Fibroblast of the aortic adventitia (primary cell): Measurements from ENCODE around the gene TMEM232. TPM values are rescaled to one million over a fixed set of nuclear protein-coding genes. Genes with fewer than 3 reads are reported as not detected.

Experiments used
- DNase-seq: peaks from one replicate; pipeline ENCODE4 v3.0.0-alpha.2; 2010; ENCODE audit warnings: low read depth
- H3K4me3 ChIP-seq: 2 replicates; pipeline ENCODE4 v1.5.1; 2011; ENCODE audit warnings: low read depth, mild to moderate bottlenecking, control low read depth, low read length, moderate library complexity
- total RNA-seq: library from RNA; depleted of rRNA; stranded (reverse); fragments of >200 nt; gene quantifications from 2 replicates; pipeline ENCODE4 v1.2.3, GENCODE V29; 2012; ENCODE audit warnings: low replicate concordance
- TF ChIP-seq, protein P1 (sequence below): IDR thresholded peaks from 2 replicates; pipeline ENCODE4 v1.5.1; 2011; ENCODE audit warnings: mild to moderate bottlenecking, low read length, control low read depth, inconsistent platforms; ENCODE audit not compliant: insufficient read depth

The TMEM232 gene
- total RNA-seq, 1 donor = 4.7 TPM

DNA sequence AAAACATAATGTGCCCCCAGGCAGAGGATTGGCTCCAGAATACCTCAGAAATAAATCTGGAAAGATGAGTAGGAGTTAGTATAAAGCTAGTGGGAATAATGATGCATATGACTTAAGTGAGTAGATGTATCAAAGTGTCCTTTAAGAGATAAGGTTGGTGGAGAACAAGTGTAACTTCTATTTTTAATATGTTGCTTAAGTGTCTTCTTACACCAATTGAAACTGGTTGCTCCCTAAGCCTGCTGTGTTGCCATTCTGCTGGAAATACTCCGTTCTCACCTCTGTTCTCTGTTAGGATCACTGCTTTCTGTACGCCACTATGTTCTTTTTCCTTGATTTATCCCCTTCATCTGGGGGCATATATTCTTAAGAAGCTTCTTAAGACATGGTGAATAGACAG lies 286.4 kb downstream of the TMEM232 start:
- no peak for DNase-seq
- TF ChIP-seq, protein P1, sequence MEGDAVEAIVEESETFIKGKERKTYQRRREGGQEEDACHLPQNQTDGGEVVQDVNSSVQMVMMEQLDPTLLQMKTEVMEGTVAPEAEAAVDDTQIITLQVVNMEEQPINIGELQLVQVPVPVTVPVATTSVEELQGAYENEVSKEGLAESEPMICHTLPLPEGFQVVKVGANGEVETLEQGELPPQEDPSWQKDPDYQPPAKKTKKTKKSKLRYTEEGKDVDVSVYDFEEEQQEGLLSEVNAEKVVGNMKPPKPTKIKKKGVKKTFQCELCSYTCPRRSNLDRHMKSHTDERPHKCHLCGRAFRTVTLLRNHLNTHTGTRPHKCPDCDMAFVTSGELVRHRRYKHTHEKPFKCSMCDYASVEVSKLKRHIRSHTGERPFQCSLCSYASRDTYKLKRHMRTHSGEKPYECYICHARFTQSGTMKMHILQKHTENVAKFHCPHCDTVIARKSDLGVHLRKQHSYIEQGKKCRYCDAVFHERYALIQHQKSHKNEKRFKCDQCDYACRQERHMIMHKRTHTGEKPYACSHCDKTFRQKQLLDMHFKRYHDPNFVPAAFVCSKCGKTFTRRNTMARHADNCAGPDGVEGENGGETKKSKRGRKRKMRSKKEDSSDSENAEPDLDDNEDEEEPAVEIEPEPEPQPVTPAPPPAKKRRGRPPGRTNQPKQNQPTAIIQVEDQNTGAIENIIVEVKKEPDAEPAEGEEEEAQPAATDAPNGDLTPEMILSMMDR = no peak

GRCh38 chr5:110439296-110439695 lies 287.2 kb downstream of the TMEM232 start:
- TF ChIP-seq, protein P1 = no peak
- no peak for DNase-seq
- no peak overlapping the region for H3K4me3 ChIP-seq

More for the DNA sequence above, 286.4 kb downstream of the TMEM232 start:
- no peak overlapping the region for H3K4me3 ChIP-seq

DNA sequence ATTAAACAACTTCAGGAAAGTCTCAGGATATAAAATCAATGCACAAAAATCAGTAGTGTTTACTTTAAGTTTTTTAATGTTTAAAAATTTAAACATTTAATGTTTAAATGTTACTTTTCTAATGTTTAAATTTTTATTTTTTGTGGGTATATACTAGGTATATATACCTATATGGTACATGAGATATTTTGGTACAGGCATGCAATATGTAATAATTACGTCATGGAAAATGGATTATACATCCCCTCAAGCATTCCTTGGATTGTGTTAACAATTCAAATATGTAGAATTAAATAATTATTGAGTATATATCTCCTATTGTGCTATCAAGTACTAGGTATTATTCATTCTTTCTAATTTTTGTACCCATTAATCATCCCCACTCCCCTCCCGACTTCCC lies 291.3 kb downstream of the TMEM232 start:
- DNase-seq = no peak
- H3K4me3 ChIP-seq = no peak overlapping the region
- TF ChIP-seq, protein P1 = no peak

DNA sequence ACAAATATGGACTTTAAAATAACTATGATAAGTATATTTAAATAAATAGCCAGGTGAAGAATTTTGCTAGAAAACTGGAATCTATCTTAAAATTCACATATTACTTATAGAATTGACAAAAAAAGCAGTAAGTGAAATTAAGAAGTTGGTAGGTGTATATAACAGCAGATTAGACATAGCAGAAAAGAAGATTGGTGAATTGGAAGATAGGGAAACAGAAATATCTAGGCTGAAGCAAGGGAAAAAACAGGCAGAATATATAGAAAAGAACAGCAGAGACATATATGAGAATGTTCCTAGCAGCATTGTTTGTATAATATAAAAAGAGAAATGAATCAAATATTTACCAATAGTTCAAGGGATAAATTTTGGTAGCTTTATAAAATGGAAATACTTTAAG lies 294.9 kb downstream of the TMEM232 start:
- DNase-seq = no peak
- TF ChIP-seq, protein P1 = no peak
- no peak overlapping the region for H3K4me3 ChIP-seq

DNA sequence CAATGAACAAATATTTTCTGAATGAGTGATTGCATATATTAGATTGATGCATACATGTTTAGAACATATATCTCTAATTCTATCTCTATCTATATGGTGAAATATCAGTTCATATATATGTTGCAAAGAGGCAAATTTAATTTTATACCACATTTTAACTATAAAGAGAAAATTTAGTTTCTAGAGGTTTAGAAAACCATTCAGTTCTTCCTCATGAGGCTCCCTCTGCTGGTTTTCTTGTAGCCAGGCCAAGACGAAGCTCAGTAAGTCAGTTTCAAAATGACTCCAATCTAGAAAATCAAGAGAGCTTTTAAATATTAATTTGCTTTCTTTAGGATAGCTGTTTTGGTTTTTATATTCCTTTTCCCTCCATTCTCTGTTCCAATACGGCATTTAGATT lies 312.1 kb downstream of the TMEM232 start:
- peak; percentile 11 for DNase-seq
- H3K4me3 ChIP-seq = no peak overlapping the region
- TF ChIP-seq, protein P1 = peak; percentile 40

GRCh38 chr5:110413856-110414255 lies 312.6 kb downstream of the TMEM232 start:
- peak; percentile 14 for DNase-seq

DNA sequence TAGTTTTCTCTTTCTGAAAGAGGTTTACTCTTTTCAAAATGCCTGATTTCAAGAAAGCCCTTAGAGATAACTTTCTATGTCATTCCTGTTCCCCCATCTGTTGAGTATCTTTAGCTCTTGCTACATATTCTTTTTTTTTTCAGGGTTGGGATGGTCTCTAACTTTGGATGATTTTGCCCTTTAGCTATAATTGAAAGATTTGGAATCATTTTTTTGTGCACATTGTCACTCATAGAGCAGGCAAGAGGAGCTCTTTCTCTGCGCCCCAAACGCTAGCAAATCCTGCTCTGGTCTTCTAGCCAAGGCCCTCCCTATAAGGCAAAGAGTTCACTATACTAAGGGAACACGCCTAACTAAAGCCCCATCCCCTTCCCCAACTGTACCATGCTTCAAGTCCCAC lies 316.9 kb downstream of the TMEM232 start:
- TF ChIP-seq, protein P1 = no peak
- no peak overlapping the region for H3K4me3 ChIP-seq
- DNase-seq = no peak

More at GRCh38 chr5:110413856-110414255, 312.6 kb downstream of the TMEM232 start:
- TF ChIP-seq, protein P1 = no peak
- no peak overlapping the region for H3K4me3 ChIP-seq
